GM23338 (cell line): ENCODE measurements around the gene POMT2. TPM values are rescaled to one million over a fixed set of nuclear protein-coding genes. Genes with fewer than 3 reads are reported as not detected.

ENCODE experiments used
- microRNA counts: library from miRNA; unstranded; fragments of <30 nt; microRNA quantifications from one replicate; lab custom pipeline; 2017
- microRNA-seq: library from miRNA; unstranded; fragments of <30 nt; microRNA quantifications from one replicate; pipeline ENCODE4, GENCODE V29; 2017
- polyA plus RNA-seq: library from polyadenylated mRNA; unstranded; fragments of >200 nt; fragmentation: Nextera tagmentation; extraction: Ambion mirVana; gene quantifications from 2 replicates; pipeline ENCODE4 v1.2.1, GENCODE V29; 2016
- small RNA-seq: library from RNA; depleted of rRNA; stranded (forward); fragments of <200 nt; gene quantifications from one replicate; pipeline ENCODE3, GENCODE V24; 2014; ENCODE audit warnings: low replicate concordance
- total RNA-seq: library from RNA; depleted of rRNA; stranded (reverse); fragments of >200 nt; shearing (Covaris generic); gene quantifications from 2 replicates; pipeline ENCODE4 v1.2.3, GENCODE V29; 2014; rRNA removed

Gene POMT2
- total and polyA plus RNA-seq, 2 experiments from 2014 or later, result 24.3 to 29.9 TPM

MicroRNA genes within 50 kb of the gene (microRNA counts, 767-probe panel; counts per million panel counts)
- 11,625 counts per million, percentile 80 among the panel's probes with 10 or more counts for microRNA hsa-miR-1260a (lab: Ali Mortazavi, UCI)

Small RNA genes within 50 kb of the gene (microRNA-seq; reads per million reads assigned to microRNA genes)
- not detected for gene MIR1260A

Small RNA genes within 50 kb of the gene (small RNA-seq; reads per million reads assigned to genes)
- gene MIR1260A, result not detected

Other genes with a start within 250 kb of the POMT2 start
- gene CIPC, start 222.6 kb downstream of the POMT2 start, total RNA-seq, result 33.7 and 36.9 TPM in 2 replicates
- gene CIPC, start 222.6 kb downstream of the POMT2 start, polyA plus RNA-seq, result 7.3 and 8.1 TPM in 2 replicates
- 29.3 and 32.1 TPM in 2 replicates for gene ZDHHC22, start 179.1 kb downstream of the POMT2 start, total RNA-seq
- gene ZDHHC22, start 179.1 kb downstream of the POMT2 start, polyA plus RNA-seq, result 14.7 and 17.6 TPM in 2 replicates
- gene TMEM63C, start 139.1 kb downstream of the POMT2 start, total RNA-seq, result 6.3 and 6.4 TPM in 2 replicates
- gene TMEM63C, start 139.1 kb downstream of the POMT2 start, polyA plus RNA-seq, result 1.2 and 2.1 TPM in 2 replicates
- 0.27 and 1.0 TPM in 2 replicates for gene NGB, start 49.7 kb downstream of the POMT2 start, total RNA-seq
- 0.10 and 0.21 TPM in 2 replicates for gene NGB, start 49.7 kb downstream of the POMT2 start, polyA plus RNA-seq
- 26.3 and 31.0 TPM in 2 replicates for gene GSTZ1, start 153 bp upstream of the POMT2 start, total RNA-seq
- gene GSTZ1, start 153 bp upstream of the POMT2 start, polyA plus RNA-seq, result 29.0 and 30.4 TPM in 2 replicates
- gene TMED8, start 56.2 kb upstream of the POMT2 start, total RNA-seq, result 13.8 and 14.4 TPM in 2 replicates
- 4.0 and 4.3 TPM in 2 replicates for gene TMED8, start 56.2 kb upstream of the POMT2 start, polyA plus RNA-seq
- gene SAMD15, start 56.5 kb upstream of the POMT2 start, total RNA-seq, result 0.76 TPM in 1 of 2 replicates, not detected in the other
- gene SAMD15, start 56.5 kb upstream of the POMT2 start, polyA plus RNA-seq, result 0.61 and 0.94 TPM in 2 replicates
- not detected in 2 replicates for gene NOXRED1, start 102.6 kb upstream of the POMT2 start, total RNA-seq
- gene NOXRED1, start 102.6 kb upstream of the POMT2 start, polyA plus RNA-seq, result 0.24 TPM in 1 of 2 replicates, not detected in the other
- gene VIPAS39, start 136.7 kb upstream of the POMT2 start, total RNA-seq, result 21.8 and 27.1 TPM in 2 replicates
- gene VIPAS39, start 136.7 kb upstream of the POMT2 start, polyA plus RNA-seq, result 7.8 and 9.4 TPM in 2 replicates
- gene AHSA1, start 137.2 kb upstream of the POMT2 start, total RNA-seq, result 175 and 177 TPM in 2 replicates
- 213 TPM in 2 replicates for gene AHSA1, start 137.2 kb upstream of the POMT2 start, polyA plus RNA-seq
- gene ISM2, start 177.9 kb upstream of the POMT2 start, total RNA-seq, result 0.69 and 2.7 TPM in 2 replicates
- gene ISM2, start 177.9 kb upstream of the POMT2 start, polyA plus RNA-seq, result 0.45 and 1.3 TPM in 2 replicates